HepG2 (cell line): ENCODE measurements around the gene RILP. TPM values are rescaled to one million over a fixed set of nuclear protein-coding genes. Genes with fewer than 3 reads are reported as not detected.
A peak's percentile ranks its signal among the peaks of the same experiment; 100 is the strongest.

Experiments
- AKAP8 ChIP-seq: sonication (generic); formaldehyde crosslinking; IDR thresholded peaks from 2 replicates; pipeline ENCODE4 v1.5.1; 2020; ENCODE audit warnings: mild to moderate bottlenecking, missing genetic modification reagents
- BRD4 ChIP-seq: sonication (generic); formaldehyde crosslinking; IDR thresholded peaks from 2 replicates; pipeline ENCODE4 v1.4.0; 2020; ENCODE audit warnings: missing genetic modification reagents
- GABPB1 ChIP-seq: IDR thresholded peaks from 2 replicates; pipeline ENCODE4 v1.6.1; 2016; ENCODE audit warnings: mild to moderate bottlenecking, missing genetic modification reagents, moderate library complexity, missing compliant biosample characterization
- HNF1B ChIP-seq: sonication (generic); formaldehyde crosslinking; IDR thresholded peaks from 2 replicates; pipeline ENCODE4 v1.5.1; 2020; ENCODE audit warnings: mild to moderate bottlenecking, moderate library complexity, missing genetic modification reagents
- KLF13 ChIP-seq: sonication (generic); formaldehyde crosslinking; IDR thresholded peaks from 2 replicates; pipeline ENCODE4 v1.4.0; 2020; ENCODE audit warnings: mild to moderate bottlenecking, missing genetic modification reagents
- MAF1 ChIP-seq: sonication (generic); formaldehyde crosslinking; IDR thresholded peaks from 2 replicates; pipeline ENCODE4 v1.5.0; 2020; ENCODE audit warnings: missing genetic modification reagents, borderline replicate concordance
- MXD4 ChIP-seq: IDR thresholded peaks from 2 replicates; pipeline ENCODE4 v1.6.1; 2016; ENCODE audit warnings: mild to moderate bottlenecking, missing biosample characterization, missing genetic modification reagents
- MYNN ChIP-seq: sonication (generic); formaldehyde crosslinking; IDR thresholded peaks from 2 replicates; pipeline ENCODE4 v1.4.0; 2020; ENCODE audit warnings: mild to moderate bottlenecking, low read depth, missing genetic modification reagents
- NBN ChIP-seq: fragments of 450-650 bp; conservative IDR thresholded peaks from 2 replicates; pipeline ENCODE4 v1.6.1; 2017
- NR2F1 ChIP-seq, 2 experiments: fragments of 450-650 bp in 1 of 2; formaldehyde crosslinking in 1 of 2; IDR thresholded peaks; 2 replicates each; pipeline versions ENCODE4 v1.5.0 to v1.6.1; 2016 to 2020; ENCODE audit warnings: mild to moderate bottlenecking in 1 of 2, missing compliant biosample characterization in 1 of 2, missing genetic modification reagents in 1 of 2, moderate library complexity in 1 of 2
- RBAK ChIP-seq: sonication (generic); formaldehyde crosslinking; IDR thresholded peaks from 2 replicates; pipeline ENCODE4 v1.5.1; 2020; ENCODE audit warnings: mild to moderate bottlenecking, missing genetic modification reagents
- SMC3 ChIP-seq: IDR thresholded peaks from 2 replicates; pipeline ENCODE4 v1.6.1; 2011; ENCODE audit warnings: low read length, improper control_type of control experiment
- ZBTB43 ChIP-seq: sonication (generic); formaldehyde crosslinking; conservative IDR thresholded peaks from 2 replicates; pipeline ENCODE4 v1.4.0; 2020; ENCODE audit warnings: missing genetic modification reagents
- ZFP41 ChIP-seq: sonication (generic); formaldehyde crosslinking; IDR thresholded peaks from 2 replicates; pipeline ENCODE4 v1.4.0; 2020; ENCODE audit warnings: mild to moderate bottlenecking, missing genetic modification reagents, borderline replicate concordance
- ZNF296 ChIP-seq: sonication (generic); formaldehyde crosslinking; conservative IDR thresholded peaks from 2 replicates; pipeline ENCODE4 v1.5.0; 2020; ENCODE audit warnings: mild to moderate bottlenecking, missing genetic modification reagents
- ZNF367 ChIP-seq: sonication (generic); formaldehyde crosslinking; IDR thresholded peaks from 2 replicates; pipeline ENCODE4 v1.4.0; 2020; ENCODE audit warnings: missing genetic modification reagents, borderline replicate concordance
- ZNF446 ChIP-seq: sonication (generic); formaldehyde crosslinking; IDR thresholded peaks from 2 replicates; pipeline ENCODE4 v1.5.0; 2020; ENCODE audit warnings: mild to moderate bottlenecking, missing genetic modification reagents
- ZNF512 ChIP-seq: sonication (generic); formaldehyde crosslinking; IDR thresholded peaks from 2 replicates; pipeline ENCODE4 v1.4.0; 2020; ENCODE audit warnings: mild to moderate bottlenecking, missing genetic modification reagents
- ZNF549 ChIP-seq: sonication (generic); formaldehyde crosslinking; IDR thresholded peaks from 2 replicates; pipeline ENCODE4 v1.5.0; 2020; ENCODE audit warnings: missing genetic modification reagents
- ZNF713 ChIP-seq: sonication (generic); formaldehyde crosslinking; IDR thresholded peaks from 2 replicates; pipeline ENCODE4 v1.4.0; 2020; ENCODE audit warnings: mild to moderate bottlenecking, missing genetic modification reagents
- ZNF792 ChIP-seq: IDR thresholded peaks from 2 replicates; pipeline ENCODE4 v1.6.1; 2016
- ZSCAN31 ChIP-seq: sonication (generic); formaldehyde crosslinking; IDR thresholded peaks from 2 replicates; pipeline ENCODE4 v1.5.0; 2020; ENCODE audit warnings: low read depth, mild to moderate bottlenecking, missing genetic modification reagents
- polyA plus RNA-seq, 8 experiments: library from polyadenylated mRNA; depleted of rRNA in 3 of 8; stranded (reverse) in 7 of 8; unstranded in 1 of 8; fragments of >200 nt; fragmentation: Illumina TruSeq in 4 of 8; extraction: Trizol in 4 of 8; gene quantifications; 2 replicates each; pipeline versions ENCODE4 v1.2.1 to v1.2.3, GENCODE V29; 2011 to 2016; ENCODE audit warnings: low read depth in 4 of 8, missing spikeins in 1 of 8, mixed read lengths in 1 of 8; ENCODE audit not compliant: insufficient read depth in 1 of 8
- total RNA-seq, 5 experiments: library from RNA; depleted of rRNA; stranded (reverse); fragments of >200 nt; fragmentation: Illumina TruSeq; extraction: Trizol; gene quantifications; 2 replicates each; pipeline ENCODE4 v1.2.3, GENCODE V29; 2016; ENCODE audit warnings: low read depth in 1 of 5
- TF ChIP-seq, protein P1 (sequence below): sonication (generic); formaldehyde crosslinking; IDR thresholded peaks from 2 replicates; pipeline ENCODE4 v1.5.0; 2020; ENCODE audit warnings: mild to moderate bottlenecking, missing genetic modification reagents

The RILP gene
- total and polyA plus RNA-seq, 2 of the 13 experiments (the other 11 are each of a cell fraction or from before 2014, with no cell fraction given) = 6.6 to 8.1 TPM

DNA sequence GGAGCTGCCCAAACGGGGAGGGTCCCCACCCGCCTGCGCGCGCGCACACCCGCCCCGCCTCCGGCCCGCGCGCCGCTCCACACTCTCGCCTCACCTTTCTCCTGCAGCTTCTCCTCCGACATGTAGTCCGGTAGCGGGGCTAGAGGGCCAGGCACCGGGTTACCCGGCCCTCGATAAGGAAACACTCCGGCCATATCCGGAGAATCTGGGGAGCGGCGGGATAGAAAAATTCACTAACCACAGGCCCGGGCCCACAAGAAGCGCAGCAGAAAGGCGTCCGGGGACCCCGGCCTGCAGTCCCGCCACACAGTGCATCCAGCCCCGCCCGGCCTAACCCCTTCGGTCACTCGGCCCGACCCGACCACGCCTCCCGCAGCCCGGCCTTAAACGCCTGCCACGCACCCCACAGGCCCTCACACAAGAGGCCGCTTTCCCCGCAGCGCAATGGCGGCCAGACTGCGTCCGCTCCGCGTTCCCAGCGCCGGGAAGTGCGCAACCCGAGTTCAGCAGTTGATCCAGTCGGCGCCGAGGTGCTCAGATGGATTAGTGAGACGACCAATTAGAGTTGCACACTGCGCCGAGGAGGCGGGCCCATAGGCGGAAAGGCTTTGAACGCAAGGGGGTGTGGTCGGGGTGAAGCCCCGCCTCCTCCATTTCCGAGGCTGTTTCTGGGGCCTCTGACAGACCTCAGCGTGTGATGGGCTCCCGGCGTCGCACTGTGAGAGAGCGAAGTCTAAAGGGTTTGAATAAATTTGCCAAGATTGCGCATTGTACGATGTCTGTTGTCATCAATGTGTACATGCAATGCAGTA lies 34.9 kb upstream of the RILP start, which contains the start of gene PRPF8 (continued):
- TF ChIP-seq ZNF512 (CRISPR knock-in tag) (no peak), BRD4 (CRISPR knock-in tag) (0 out of 2 replicates have a peak, but pooled peaks have one; percentile 57), ZNF367 (CRISPR knock-in tag) (no peak), ZNF549 (CRISPR knock-in tag) (no peak), ZFP41 (CRISPR knock-in tag) (no peak), ZNF792 (CRISPR knock-in tag) (no peak; the same call in 1 of the 2 replicates), MXD4 (peak; percentile 76), SMC3 (no peak), ZBTB43 (no peak), ZNF296 (CRISPR knock-in tag) (no peak), ZNF446 (CRISPR knock-in tag) (0 out of 2 replicates have a peak, but pooled peaks have one; percentile 42), GABPB1 (CRISPR knock-in tag) (peak; percentile 95), HNF1B (CRISPR knock-in tag) (no peak; the same call in none of the 2 replicates), ZNF713 (CRISPR knock-in tag) (no peak), NBN (no peak), AKAP8 (CRISPR knock-in tag) (no peak), MAF1 (CRISPR knock-in tag) (no peak), ZSCAN31 (CRISPR knock-in tag) (0 out of 2 replicates have a peak, but pooled peaks have one; percentile 47), NR2F1 (CRISPR knock-in tag; IDR thresholded peaks at IDR 0.05) (no peak), MYNN (no peak), RBAK (CRISPR knock-in tag) (no peak), KLF13 (no peak)
- TF ChIP-seq, protein P1, sequence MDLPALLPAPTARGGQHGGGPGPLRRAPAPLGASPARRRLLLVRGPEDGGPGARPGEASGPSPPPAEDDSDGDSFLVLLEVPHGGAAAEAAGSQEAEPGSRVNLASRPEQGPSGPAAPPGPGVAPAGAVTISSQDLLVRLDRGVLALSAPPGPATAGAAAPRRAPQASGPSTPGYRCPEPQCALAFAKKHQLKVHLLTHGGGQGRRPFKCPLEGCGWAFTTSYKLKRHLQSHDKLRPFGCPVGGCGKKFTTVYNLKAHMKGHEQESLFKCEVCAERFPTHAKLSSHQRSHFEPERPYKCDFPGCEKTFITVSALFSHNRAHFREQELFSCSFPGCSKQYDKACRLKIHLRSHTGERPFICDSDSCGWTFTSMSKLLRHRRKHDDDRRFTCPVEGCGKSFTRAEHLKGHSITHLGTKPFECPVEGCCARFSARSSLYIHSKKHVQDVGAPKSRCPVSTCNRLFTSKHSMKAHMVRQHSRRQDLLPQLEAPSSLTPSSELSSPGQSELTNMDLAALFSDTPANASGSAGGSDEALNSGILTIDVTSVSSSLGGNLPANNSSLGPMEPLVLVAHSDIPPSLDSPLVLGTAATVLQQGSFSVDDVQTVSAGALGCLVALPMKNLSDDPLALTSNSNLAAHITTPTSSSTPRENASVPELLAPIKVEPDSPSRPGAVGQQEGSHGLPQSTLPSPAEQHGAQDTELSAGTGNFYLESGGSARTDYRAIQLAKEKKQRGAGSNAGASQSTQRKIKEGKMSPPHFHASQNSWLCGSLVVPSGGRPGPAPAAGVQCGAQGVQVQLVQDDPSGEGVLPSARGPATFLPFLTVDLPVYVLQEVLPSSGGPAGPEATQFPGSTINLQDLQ (CRISPR knock-in tag) = no peak
